GM12892 (cell line): Measurements from ENCODE around the gene HTR2B.

Experiments
- POLR2A ChIP-seq: IDR thresholded peaks from 2 replicates; pipeline ENCODE4 v1.6.1; 2011; ENCODE audit warnings: low read depth, low read length, control low read depth
- POLR2AphosphoS5 ChIP-seq: IDR thresholded peaks from 2 replicates; pipeline ENCODE4 v1.6.1; 2011; ENCODE audit warnings: low read depth, low read length, control low read depth
- TAF1 ChIP-seq: IDR thresholded peaks from 2 replicates; pipeline ENCODE4 v1.6.1; 2011; ENCODE audit warnings: low read depth, mild to moderate bottlenecking, control low read depth, low read length, borderline replicate concordance

DNA sequence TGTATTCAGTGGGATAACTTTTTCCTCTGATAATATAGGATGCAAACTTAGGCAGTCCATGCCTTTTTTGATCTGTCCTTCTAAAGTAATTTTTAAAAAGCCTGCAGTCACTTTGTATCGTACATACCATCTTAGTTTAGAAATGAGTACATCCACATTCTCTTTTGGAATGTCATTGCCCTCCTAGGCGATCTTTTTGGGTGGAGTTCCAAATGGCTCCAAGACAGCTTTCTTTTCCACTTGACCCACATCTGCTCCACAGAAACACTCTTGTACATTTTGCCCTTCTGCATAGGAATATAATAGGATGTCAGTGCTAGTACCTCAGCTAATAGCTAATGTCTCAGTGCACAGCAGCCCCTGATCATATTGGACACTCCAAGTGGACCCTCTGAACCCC lies 21.8 kb upstream of the HTR2B start:
- no peak for TF ChIP-seq TAF1
- TF ChIP-seq POLR2AphosphoS5 = no peak
- no peak for TF ChIP-seq POLR2A
